ENCODE data around the gene CRYGD.

Gene CRYGD

DNA sequence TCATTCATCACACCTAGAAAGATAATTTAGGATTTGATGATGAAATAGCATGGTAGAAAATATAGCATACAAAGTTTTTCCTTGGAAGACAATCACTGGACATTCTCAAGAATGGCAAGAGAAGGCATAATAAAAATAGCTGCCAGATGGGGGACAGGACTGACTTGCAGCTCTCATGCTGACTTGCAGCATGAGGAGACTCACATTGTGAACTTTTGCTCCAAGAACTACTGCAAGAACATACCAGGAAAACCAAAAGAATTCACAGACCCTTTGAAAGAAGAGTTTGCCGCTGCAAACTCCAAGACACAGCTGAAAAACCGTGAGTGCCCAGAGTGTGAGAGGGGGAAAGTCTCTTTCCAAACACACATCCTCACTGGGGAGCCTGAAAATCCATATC, 47.0 kb downstream of the CRYGD start:
- DNase-seq = no peak

DNA sequence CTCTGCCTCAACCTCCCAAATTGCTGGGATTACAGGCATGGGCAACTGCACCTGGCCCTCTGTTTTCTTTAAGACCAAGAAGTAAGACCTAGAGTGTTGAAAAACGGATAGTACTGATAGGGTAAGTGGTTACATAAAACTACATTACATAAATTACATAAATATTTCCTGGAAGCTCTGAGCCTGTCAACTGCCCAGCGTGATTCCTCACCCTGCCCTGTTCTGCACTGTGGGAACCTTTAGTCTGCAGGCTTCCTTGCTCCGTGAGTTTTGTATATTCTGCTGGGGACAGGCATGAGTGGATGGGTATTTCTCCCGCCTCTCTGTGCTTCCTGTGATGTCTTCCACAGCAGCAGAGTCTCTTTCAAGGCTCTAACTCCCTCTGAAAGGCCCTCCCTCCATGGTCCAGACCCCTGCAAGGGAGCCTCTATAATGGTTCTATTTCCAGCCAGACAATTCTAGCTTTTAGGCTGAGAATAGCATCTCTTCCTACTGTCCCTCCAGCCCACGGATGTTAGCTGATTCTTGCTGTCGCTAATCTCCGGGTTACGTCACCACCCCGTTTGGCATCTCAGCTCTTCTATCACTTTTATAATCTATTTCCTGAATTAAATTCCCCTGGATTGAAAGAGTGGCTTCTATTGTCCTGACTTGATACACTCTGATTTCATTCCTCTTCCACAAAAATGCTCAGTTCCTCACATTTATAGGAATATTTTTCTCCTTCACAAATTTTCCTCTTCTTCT, 49.5 kb downstream of the CRYGD start:
- DNase-seq = no peak

DNA sequence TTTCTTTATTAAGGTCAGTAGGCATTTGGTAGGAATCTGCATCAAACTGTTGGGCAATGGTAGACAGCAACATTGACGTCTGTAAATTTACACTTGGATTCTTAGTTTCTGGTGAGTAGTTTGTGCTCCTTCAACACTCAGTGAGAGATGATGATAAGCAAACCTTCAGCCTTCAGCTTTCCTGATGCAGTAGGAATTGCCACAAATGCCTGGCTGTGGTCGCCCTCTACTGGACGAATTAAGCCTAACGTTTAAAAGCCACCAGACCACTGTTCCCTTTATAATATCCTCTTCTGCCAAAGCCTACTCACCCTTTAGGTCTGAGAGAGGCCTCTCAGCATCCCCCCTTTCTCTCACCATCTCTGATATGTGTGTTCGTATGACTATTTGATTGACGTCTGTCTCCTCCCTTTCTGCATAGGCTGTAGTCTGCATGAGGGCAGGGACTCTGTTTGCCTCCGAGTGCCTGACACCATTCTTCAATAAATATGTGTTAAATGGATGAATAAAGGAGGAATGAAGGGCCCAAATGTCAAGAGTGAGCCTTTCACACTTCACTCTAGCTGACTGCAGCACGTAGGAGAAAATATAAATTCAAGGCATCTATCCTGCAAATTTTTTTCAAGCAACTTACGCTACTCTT, 52.0 kb downstream of the CRYGD start:
- peak; percentile 58 for DNase-seq

Measured in CD4-positive, alpha-beta T cell treated with Interleukin-6 for 4 hours (primary cell).